Measurements from ENCODE around the gene BSCL2. TPM values are rescaled to one million over a fixed set of nuclear protein-coding genes. Genes with fewer than 3 reads are reported as not detected.

The BSCL2 gene
- total and polyA plus RNA-seq, 2 experiments from 2014 or later: 49.2 to 78.7 TPM

GRCh38 chr11:62673196-62673525, 34.1 kb downstream of the BSCL2 start:
- Histone ChIP-seq H3K27me3 (no peaks in the 10 kb centered on the region), H3K79me2 (peaks cover 56% of the 10 kb centered on the region), H2AFZ (no peak overlapping the region), H3K36me3 (replicated peaks; ENCODE audit: insufficient read depth, low read depth) (no peaks in the 10 kb centered on the region), H3K4me1 (ENCODE audit: insufficient read depth) (peaks cover 20% of the 10 kb centered on the region), H3K4me2 (peak overlapping the region; percentile 93), H3K4me3 (no peak overlapping the region), H3K9me3 (ENCODE audit: low read depth) (no peaks in the 10 kb centered on the region), H3K9me2 (replicated peaks; ENCODE audit: insufficient read depth) (no peaks in the 10 kb centered on the region), H3K27ac (peak overlapping the region; percentile 95), H4K20me1 (ENCODE audit: insufficient read depth, poor library complexity, severe bottlenecking) (no peaks in the 10 kb centered on the region)
- TF ChIP-seq CTCF (IDR thresholded peaks at IDR 0.05; ENCODE audit: poor library complexity): no peak
- TF ChIP-seq EZH2phosphoT487 (IDR thresholded peaks at IDR 0.05; ENCODE audit: low read depth, severe bottlenecking, unreplicated experiment): no peak
- TF ChIP-seq EZH2 (IDR thresholded peaks at IDR 0.05; ENCODE audit: borderline replicate concordance): no peak
- DNase-seq (ENCODE audit: low spot score): no peak
- WGBS (ENCODE audit: low lambda C conversion rate, missing lambda C conversion rate): 91% methylated on average over 2 of the region's 2 CpGs

GRCh38 chr11:62671608-62672389, 35.4 kb downstream of the BSCL2 start, which contains the start of the genes LBHD1 and UQCC3:
Gene LBHD1 (minus strand): TSS chr11:62672267. CDS start chr11:62670031, 2,236 bp downstream.
Gene UQCC3 (plus strand): TSS chr11:62671673. CDS start chr11:62671746, 73 bp downstream.
- H3K4me1 ChIP-seq (ENCODE audit: insufficient read depth): peaks cover 22% of the 10 kb centered on the region
- peak within 1 kb of the TSS; percentile 93 for H3K4me2 ChIP-seq
- no peaks in the 10 kb centered on the region for H3K36me3 ChIP-seq (replicated peaks; ENCODE audit: insufficient read depth, low read depth)

GRCh38 chr11:62671236-62671607, 36.0 kb downstream of the BSCL2 start:
- TF ChIP-seq EZH2 (IDR thresholded peaks at IDR 0.05; ENCODE audit: borderline replicate concordance) (no peak), CTCF (IDR thresholded peaks at IDR 0.05; ENCODE audit: poor library complexity) (no peak), EZH2phosphoT487 (IDR thresholded peaks at IDR 0.05; ENCODE audit: low read depth, severe bottlenecking, unreplicated experiment) (no peak)
- H3K79me2 ChIP-seq: peaks cover 59% of the 10 kb centered on the region
- 2% methylated on average over 17 of the region's 17 CpGs for WGBS (ENCODE audit: low lambda C conversion rate, missing lambda C conversion rate)
- H3K27me3 ChIP-seq: no peaks in the 10 kb centered on the region
- H3K4me3 ChIP-seq: peak overlapping the region; percentile 60
- H3K9me3 ChIP-seq (ENCODE audit: low read depth): no peaks in the 10 kb centered on the region
- peak overlapping the region; percentile 60 for H2AFZ ChIP-seq
- H3K9me2 ChIP-seq (replicated peaks; ENCODE audit: insufficient read depth): no peaks in the 10 kb centered on the region
- H3K4me2 ChIP-seq: peak overlapping the region; percentile 93
- H3K27ac ChIP-seq: peak overlapping the region; percentile 95
- no peaks in the 10 kb centered on the region for H3K36me3 ChIP-seq (replicated peaks; ENCODE audit: insufficient read depth, low read depth)
- DNase-seq (ENCODE audit: low spot score): no peak
- peaks cover 7% of the 10 kb centered on the region for H4K20me1 ChIP-seq (ENCODE audit: insufficient read depth, poor library complexity, severe bottlenecking)
- peaks cover 28% of the 10 kb centered on the region for H3K4me1 ChIP-seq (ENCODE audit: insufficient read depth)

More at GRCh38 chr11:62671608-62672389, 35.4 kb downstream of the BSCL2 start, which contains the start of the genes LBHD1 and UQCC3:
- no peaks in the 10 kb centered on the region for H3K9me2 ChIP-seq (replicated peaks; ENCODE audit: insufficient read depth)
- peak within 1 kb of the TSS; percentile 95 for H3K27ac ChIP-seq
- H4K20me1 ChIP-seq (ENCODE audit: insufficient read depth, poor library complexity, severe bottlenecking): peaks cover 2% of the 10 kb centered on the region
- no peaks in the 10 kb centered on the region for H3K27me3 ChIP-seq
- 1% methylated on average over 59 of the region's 59 CpGs for WGBS (ENCODE audit: low lambda C conversion rate, missing lambda C conversion rate)
- H3K9me3 ChIP-seq (ENCODE audit: low read depth): no peaks in the 10 kb centered on the region
- peak; percentile 92 for DNase-seq (ENCODE audit: low spot score)
- peak within 1 kb of the TSS; percentile 60 for H2AFZ ChIP-seq
- peak within 1 kb of the TSS; percentile 60 for H3K4me3 ChIP-seq
- peaks cover 56% of the 10 kb centered on the region for H3K79me2 ChIP-seq
- no peak for TF ChIP-seq EZH2phosphoT487 (IDR thresholded peaks at IDR 0.05; ENCODE audit: low read depth, severe bottlenecking, unreplicated experiment)
- no peak for TF ChIP-seq CTCF (IDR thresholded peaks at IDR 0.05; ENCODE audit: poor library complexity)
- TF ChIP-seq EZH2 (IDR thresholded peaks at IDR 0.05; ENCODE audit: borderline replicate concordance): no peak
